ENCODE measurements around the gene EML6. TPM values are rescaled to one million over a fixed set of nuclear protein-coding genes. Genes with fewer than 3 reads are reported as not detected.

Gene EML6
- total and polyA plus RNA-seq, 3 donors from 2014 or later, result 7.6 to 17.3 (median 12.1) TPM

GRCh38 chr2:54941248-54941984, 218.0 kb downstream of the EML6 start:
- intact Hi-C loops (cut with DNase I; ENCODE audit: low total_unique reads), result no loop called here
- WGBS, 2 donors, result 78 to 90% methylated on average over 15 of the region's 15 CpGs

DNA sequence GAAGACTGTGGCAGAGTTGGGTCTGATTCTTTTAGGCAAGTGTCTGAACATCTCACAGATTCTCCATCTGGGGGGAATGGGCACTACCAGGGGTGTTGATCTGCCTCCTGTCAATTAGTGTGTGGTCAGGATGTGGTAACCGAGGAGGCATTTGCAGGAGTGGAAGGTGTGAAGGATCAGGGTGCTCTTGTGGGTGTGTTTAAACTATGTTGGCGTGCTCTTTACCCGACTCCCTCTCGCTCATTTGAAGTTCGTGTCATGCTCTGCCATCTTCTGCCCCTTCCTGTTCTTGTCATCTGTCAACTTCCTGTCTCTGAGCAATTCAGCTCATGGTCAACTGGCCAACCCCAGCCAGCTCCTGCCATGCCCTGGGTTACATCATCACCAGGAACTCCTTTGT, 218.9 kb downstream of the EML6 start:
- Histone ChIP-seq H3K4me3 (no peak overlapping the region), H3K27me3 (no peaks in the 10 kb centered on the region), H3K9me3 (no peaks in the 10 kb centered on the region), H3K4me1 (peaks cover 10% of the 10 kb centered on the region), H3K27ac (no peak overlapping the region), H3K36me3 (ENCODE audit: low read depth, missing control alignments) (no peaks in the 10 kb centered on the region)
- intact Hi-C loops (cut with DNase I; ENCODE audit: low total_unique reads), result no loop called here
- WGBS, 2 donors, result 71 to 86% methylated on average over 5 of the region's 5 CpGs
- no peak for DNase-seq
- TF ChIP-seq POLR2A (IDR thresholded peaks at IDR 0.05), result no peak
- TF ChIP-seq, protein P1, sequence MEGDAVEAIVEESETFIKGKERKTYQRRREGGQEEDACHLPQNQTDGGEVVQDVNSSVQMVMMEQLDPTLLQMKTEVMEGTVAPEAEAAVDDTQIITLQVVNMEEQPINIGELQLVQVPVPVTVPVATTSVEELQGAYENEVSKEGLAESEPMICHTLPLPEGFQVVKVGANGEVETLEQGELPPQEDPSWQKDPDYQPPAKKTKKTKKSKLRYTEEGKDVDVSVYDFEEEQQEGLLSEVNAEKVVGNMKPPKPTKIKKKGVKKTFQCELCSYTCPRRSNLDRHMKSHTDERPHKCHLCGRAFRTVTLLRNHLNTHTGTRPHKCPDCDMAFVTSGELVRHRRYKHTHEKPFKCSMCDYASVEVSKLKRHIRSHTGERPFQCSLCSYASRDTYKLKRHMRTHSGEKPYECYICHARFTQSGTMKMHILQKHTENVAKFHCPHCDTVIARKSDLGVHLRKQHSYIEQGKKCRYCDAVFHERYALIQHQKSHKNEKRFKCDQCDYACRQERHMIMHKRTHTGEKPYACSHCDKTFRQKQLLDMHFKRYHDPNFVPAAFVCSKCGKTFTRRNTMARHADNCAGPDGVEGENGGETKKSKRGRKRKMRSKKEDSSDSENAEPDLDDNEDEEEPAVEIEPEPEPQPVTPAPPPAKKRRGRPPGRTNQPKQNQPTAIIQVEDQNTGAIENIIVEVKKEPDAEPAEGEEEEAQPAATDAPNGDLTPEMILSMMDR (IDR thresholded peaks at IDR 0.05), result no peak

More at GRCh38 chr2:54941248-54941984, 218.0 kb downstream of the EML6 start:
- TF ChIP-seq POLR2A (IDR thresholded peaks at IDR 0.05), result no peak
- TF ChIP-seq, protein P1 (IDR thresholded peaks at IDR 0.05), result no peak
- no peaks in the 10 kb centered on the region for H3K27me3 ChIP-seq
- no peak overlapping the region for H3K27ac ChIP-seq
- no peak overlapping the region for H3K4me3 ChIP-seq
- peaks cover 10% of the 10 kb centered on the region for H3K4me1 ChIP-seq
- no peaks in the 10 kb centered on the region for H3K9me3 ChIP-seq
- DNase-seq, result no peak
- H3K36me3 ChIP-seq (ENCODE audit: low read depth, missing control alignments), result no peaks in the 10 kb centered on the region

DNA sequence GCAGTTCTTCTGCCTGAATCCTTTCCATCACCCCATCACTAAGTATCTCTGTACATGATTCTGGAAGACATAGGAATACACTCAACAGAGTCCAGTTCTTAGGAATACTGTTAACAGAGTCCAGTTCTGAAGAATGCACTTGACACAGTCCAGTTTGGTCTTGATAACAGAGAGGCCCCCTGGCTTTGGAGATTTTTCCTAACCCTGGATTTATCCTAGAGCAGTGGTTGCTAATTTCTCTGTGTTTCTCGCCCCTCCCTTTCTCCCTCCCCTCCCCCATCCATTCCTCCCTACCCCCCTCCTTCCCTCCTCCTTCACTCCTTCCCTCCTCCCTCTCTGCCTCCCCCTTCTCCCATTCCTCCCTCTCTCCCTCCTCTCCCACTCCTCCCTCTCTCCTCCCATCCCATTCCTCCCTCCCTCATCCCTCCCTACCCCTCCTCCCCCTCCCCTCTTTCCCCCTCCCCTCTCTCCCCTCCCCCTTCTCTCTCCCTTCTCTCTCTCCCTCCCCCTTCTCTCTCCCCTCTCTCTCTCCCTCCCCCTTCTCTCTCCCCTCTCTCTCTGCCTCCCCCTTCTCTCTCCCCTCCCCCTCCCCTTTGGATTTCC, 221.4 kb downstream of the EML6 start:
- no peaks in the 10 kb centered on the region for H3K9me3 ChIP-seq
- intact Hi-C loops (cut with DNase I; ENCODE audit: low total_unique reads), result no loop called here
- TF ChIP-seq POLR2A (IDR thresholded peaks at IDR 0.05), result no peak
- TF ChIP-seq, protein P1 (IDR thresholded peaks at IDR 0.05), result no peak
- no peaks in the 10 kb centered on the region for H3K36me3 ChIP-seq (ENCODE audit: low read depth, missing control alignments)
- H3K27me3 ChIP-seq, result no peaks in the 10 kb centered on the region
- H3K27ac ChIP-seq, result no peak overlapping the region
- H3K4me1 ChIP-seq, result peaks cover 10% of the 10 kb centered on the region
- no peak for DNase-seq
- 94 to 100% methylated on average over 1 of the region's 1 CpG for WGBS, 2 donors
- no peak overlapping the region for H3K4me3 ChIP-seq

- peak; percentile 71 for DNase-seq
- H3K27ac ChIP-seq, result peak overlapping the region in 1 of 2 donors; percentile 59
- H3K9me3 ChIP-seq, result no peaks in the 10 kb centered on the region
- intact Hi-C loops (cut with DNase I; ENCODE audit: low total_unique reads), result no loop called here
- H3K4me3 ChIP-seq, result no peak overlapping the region
- peaks cover 10% of the 10 kb centered on the region for H3K4me1 ChIP-seq
- TF ChIP-seq, protein P1 (IDR thresholded peaks at IDR 0.05), result no peak
- TF ChIP-seq POLR2A (IDR thresholded peaks at IDR 0.05), result no peak
- no peaks in the 10 kb centered on the region for H3K27me3 ChIP-seq
- 31 to 51% methylated on average over 6 to 8 of the region's 8 CpGs for WGBS, 2 donors
- no peaks in the 10 kb centered on the region for H3K36me3 ChIP-seq (ENCODE audit: low read depth, missing control alignments)
Measured at GRCh38 chr2:54945391-54946219, 222.1 kb downstream of the EML6 start.
